HL-60 (cell line): Measurements from ENCODE around the gene ZDHHC5.
A peak's percentile ranks its signal among the peaks of the same experiment; 100 is the strongest.

ENCODE experiments used
- DNase-seq, 2 experiments: peaks; one replicate each; pipeline ENCODE4 v3.0.0-alpha.2; 2010 to 2020; ENCODE audit warnings: low read depth in 1 of 2, low spot score in 1 of 2
- H3K27ac ChIP-seq: fragments of 250-450 bp; sonication (Bioruptor Pico); replicated peaks from 2 replicates; pipeline ENCODE4 v1.5.1; 2020; ENCODE audit warnings: mild to moderate bottlenecking, moderate library complexity
- H3K27me3 ChIP-seq: fragments of 250-450 bp; sonication (Bioruptor Pico); 2 replicates; pipeline ENCODE4 v1.5.1; 2021; ENCODE audit warnings: mild to moderate bottlenecking, moderate library complexity; ENCODE audit not compliant: insufficient read depth, poor library complexity, severe bottlenecking
- H3K4me3 ChIP-seq: replicated peaks from 2 replicates; pipeline ENCODE4 v1.5.1; 2011; ENCODE audit warnings: mild to moderate bottlenecking, control low read depth, low read length; ENCODE audit not compliant: insufficient read depth
- GABPA ChIP-seq: IDR thresholded peaks from 2 replicates; pipeline ENCODE4 v1.6.1; 2012; ENCODE audit warnings: low read depth
- POLR2AphosphoS5 ChIP-seq: IDR thresholded peaks from 2 replicates; pipeline ENCODE4 v1.6.1; 2012; ENCODE audit warnings: low read depth
- SPI1 ChIP-seq: IDR thresholded peaks from 2 replicates; pipeline ENCODE4 v1.6.1; 2012; ENCODE audit warnings: low read depth, mild to moderate bottlenecking, borderline replicate concordance
- long read RNA-seq: library from polyadenylated mRNA; unstranded; transcript quantifications from one replicate; pipeline ENCODE4 v2.0.0, GENCODE V29; 2020
- TF ChIP-seq, protein P1 (sequence below): IDR thresholded peaks from one replicate; pipeline ENCODE4 v1.5.1; 2011; ENCODE audit warnings: low read length, control low read depth, inconsistent platforms; ENCODE audit not compliant: insufficient read depth
- TF ChIP-seq, protein P2 (sequence below): IDR thresholded peaks from 2 replicates; pipeline ENCODE4 v1.6.1; 2012; ENCODE audit warnings: low read depth; ENCODE audit not compliant: insufficient replicate concordance

The ZDHHC5 gene, protein sequence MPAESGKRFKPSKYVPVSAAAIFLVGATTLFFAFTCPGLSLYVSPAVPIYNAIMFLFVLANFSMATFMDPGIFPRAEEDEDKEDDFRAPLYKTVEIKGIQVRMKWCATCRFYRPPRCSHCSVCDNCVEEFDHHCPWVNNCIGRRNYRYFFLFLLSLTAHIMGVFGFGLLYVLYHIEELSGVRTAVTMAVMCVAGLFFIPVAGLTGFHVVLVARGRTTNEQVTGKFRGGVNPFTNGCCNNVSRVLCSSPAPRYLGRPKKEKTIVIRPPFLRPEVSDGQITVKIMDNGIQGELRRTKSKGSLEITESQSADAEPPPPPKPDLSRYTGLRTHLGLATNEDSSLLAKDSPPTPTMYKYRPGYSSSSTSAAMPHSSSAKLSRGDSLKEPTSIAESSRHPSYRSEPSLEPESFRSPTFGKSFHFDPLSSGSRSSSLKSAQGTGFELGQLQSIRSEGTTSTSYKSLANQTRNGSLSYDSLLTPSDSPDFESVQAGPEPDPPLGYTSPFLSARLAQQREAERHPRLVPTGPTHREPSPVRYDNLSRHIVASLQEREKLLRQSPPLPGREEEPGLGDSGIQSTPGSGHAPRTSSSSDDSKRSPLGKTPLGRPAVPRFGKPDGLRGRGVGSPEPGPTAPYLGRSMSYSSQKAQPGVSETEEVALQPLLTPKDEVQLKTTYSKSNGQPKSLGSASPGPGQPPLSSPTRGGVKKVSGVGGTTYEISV
- long read RNA-seq, full-length matches to known transcripts = 36 of 60 reads
- long read RNA-seq, partial matches to known transcripts = 18 of 60 reads
- long read RNA-seq, other reads (novel, unspliced or antisense) = 6 of 60 reads

DNA sequence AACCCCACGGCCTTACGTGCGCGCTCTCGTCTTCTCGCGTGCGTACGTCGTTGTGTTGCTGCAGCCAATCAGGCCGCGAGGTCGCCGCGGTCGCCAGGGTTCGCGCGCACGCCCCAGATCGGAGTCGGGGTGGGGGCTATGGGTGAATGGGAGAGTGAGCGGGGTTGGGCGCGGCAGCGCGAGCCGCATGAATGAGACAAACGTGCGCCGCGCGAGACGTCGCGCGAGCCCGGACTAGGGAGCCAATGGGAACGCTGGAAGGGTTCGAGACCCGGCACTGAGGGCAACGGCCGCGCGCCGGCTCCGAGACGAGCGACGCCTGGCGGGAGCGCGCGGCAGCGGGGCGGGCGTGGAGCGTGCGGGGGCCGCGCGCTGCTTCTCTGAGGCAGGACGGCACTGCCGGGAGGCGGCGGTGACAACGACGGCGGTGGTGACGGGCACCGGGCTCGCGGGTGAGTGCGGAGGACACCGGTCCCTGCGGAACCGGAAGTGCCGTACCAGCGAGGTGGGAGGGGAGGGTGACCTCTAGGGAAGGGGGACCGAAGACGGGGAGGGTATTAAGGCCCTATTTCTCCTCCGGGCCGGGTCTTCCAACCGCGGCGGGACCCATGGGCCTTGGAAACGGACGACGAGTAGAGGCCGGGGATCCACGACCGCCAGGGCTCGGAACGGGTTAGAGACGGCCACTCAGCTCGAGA, at the start of gene ZDHHC5:
TSS of gene ZDHHC5 (plus strand) at position 379 of the 698 bp plus-strand sequence. CDS start 4,977 bp downstream, outside the sequence.
- DNase-seq = peak; percentile 99
- TF ChIP-seq SPI1 (peak; percentile 9; the same call in 1 of the 2 replicates), POLR2AphosphoS5 (peak; percentile 59; the same call in 1 of the 2 replicates), GABPA (peak; percentile 78)
- TF ChIP-seq, protein P1, sequence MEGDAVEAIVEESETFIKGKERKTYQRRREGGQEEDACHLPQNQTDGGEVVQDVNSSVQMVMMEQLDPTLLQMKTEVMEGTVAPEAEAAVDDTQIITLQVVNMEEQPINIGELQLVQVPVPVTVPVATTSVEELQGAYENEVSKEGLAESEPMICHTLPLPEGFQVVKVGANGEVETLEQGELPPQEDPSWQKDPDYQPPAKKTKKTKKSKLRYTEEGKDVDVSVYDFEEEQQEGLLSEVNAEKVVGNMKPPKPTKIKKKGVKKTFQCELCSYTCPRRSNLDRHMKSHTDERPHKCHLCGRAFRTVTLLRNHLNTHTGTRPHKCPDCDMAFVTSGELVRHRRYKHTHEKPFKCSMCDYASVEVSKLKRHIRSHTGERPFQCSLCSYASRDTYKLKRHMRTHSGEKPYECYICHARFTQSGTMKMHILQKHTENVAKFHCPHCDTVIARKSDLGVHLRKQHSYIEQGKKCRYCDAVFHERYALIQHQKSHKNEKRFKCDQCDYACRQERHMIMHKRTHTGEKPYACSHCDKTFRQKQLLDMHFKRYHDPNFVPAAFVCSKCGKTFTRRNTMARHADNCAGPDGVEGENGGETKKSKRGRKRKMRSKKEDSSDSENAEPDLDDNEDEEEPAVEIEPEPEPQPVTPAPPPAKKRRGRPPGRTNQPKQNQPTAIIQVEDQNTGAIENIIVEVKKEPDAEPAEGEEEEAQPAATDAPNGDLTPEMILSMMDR = no peak
- TF ChIP-seq, protein P2, sequence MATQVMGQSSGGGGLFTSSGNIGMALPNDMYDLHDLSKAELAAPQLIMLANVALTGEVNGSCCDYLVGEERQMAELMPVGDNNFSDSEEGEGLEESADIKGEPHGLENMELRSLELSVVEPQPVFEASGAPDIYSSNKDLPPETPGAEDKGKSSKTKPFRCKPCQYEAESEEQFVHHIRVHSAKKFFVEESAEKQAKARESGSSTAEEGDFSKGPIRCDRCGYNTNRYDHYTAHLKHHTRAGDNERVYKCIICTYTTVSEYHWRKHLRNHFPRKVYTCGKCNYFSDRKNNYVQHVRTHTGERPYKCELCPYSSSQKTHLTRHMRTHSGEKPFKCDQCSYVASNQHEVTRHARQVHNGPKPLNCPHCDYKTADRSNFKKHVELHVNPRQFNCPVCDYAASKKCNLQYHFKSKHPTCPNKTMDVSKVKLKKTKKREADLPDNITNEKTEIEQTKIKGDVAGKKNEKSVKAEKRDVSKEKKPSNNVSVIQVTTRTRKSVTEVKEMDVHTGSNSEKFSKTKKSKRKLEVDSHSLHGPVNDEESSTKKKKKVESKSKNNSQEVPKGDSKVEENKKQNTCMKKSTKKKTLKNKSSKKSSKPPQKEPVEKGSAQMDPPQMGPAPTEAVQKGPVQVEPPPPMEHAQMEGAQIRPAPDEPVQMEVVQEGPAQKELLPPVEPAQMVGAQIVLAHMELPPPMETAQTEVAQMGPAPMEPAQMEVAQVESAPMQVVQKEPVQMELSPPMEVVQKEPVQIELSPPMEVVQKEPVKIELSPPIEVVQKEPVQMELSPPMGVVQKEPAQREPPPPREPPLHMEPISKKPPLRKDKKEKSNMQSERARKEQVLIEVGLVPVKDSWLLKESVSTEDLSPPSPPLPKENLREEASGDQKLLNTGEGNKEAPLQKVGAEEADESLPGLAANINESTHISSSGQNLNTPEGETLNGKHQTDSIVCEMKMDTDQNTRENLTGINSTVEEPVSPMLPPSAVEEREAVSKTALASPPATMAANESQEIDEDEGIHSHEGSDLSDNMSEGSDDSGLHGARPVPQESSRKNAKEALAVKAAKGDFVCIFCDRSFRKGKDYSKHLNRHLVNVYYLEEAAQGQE = peak; percentile 39
- no peaks in the 10 kb centered on the region for H3K27me3 ChIP-seq
- peak within 1 kb of the TSS; percentile 90 for H3K4me3 ChIP-seq
- H3K27ac ChIP-seq = peak within 1 kb of the TSS; percentile 100

DNA sequence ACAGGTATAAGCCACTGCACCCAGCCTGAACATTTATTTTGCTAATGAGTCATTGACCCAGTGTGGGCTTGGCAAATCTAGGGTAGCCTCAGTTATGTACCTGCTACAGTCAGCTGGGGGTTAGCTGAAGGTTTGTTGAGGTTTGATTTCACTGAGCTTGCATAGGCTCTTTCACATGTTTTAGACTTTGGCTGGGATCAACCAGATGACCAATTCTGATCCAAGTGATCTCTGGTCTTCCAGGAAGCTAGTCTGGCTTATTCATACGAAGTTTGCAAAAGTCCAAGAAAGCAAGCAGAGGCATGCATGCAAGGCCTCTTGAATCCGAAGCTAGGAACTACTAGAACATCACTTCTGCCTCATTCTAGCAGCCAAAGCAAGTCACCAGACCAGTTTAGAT, 49.5 kb upstream of the ZDHHC5 start:
- TF ChIP-seq POLR2AphosphoS5 = no peak
- TF ChIP-seq SPI1 = no peak
- TF ChIP-seq GABPA = no peak
- TF ChIP-seq, protein P2 = no peak
- TF ChIP-seq, protein P1 = no peak

DNA sequence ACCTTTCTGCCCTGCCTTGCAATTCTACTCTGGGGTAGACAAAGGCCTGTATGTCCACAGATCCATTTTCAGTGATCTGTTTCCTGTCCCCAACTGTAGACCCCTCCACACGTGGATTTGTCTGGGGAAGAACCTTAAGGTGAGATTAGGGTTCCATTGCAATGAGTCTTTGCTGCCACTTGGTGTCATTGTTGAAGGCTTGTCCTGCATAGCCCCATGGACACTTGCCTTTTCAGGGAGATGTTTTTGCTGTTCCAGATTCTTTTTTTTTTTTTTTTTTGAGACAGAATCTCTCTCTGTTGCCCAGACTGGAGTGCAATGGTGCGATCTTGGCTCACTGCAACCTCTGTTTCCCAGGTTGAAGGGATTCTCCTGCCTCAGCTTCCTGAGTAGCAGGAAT, 48.6 kb upstream of the ZDHHC5 start:
- TF ChIP-seq, protein P1 = peak; percentile 17
- TF ChIP-seq POLR2AphosphoS5 = no peak
- no peaks in the 10 kb centered on the region for H3K27me3 ChIP-seq
- H3K27ac ChIP-seq = no peak overlapping the region
- no peak for DNase-seq
- H3K4me3 ChIP-seq = no peak overlapping the region

More for the DNA sequence above, 49.5 kb upstream of the ZDHHC5 start:
- Histone ChIP-seq H3K27me3 (no peaks in the 10 kb centered on the region), H3K4me3 (no peak overlapping the region), H3K27ac (no peak overlapping the region)
- no peak for DNase-seq
